Stimulated activated CD8-positive, alpha-beta memory T cell treated with anti-CD3 and anti-CD28 coated beads, Interleukin-4, amount 100 ng/mL, for 24 hours (primary cell): ENCODE data around the gene MBTPS1.

Experiments used
- DNase-seq: peaks from one replicate; pipeline ENCODE4 v3.0.0-alpha.2; 2020; ENCODE audit warnings: low read depth

MBTPS1 gene

DNA sequence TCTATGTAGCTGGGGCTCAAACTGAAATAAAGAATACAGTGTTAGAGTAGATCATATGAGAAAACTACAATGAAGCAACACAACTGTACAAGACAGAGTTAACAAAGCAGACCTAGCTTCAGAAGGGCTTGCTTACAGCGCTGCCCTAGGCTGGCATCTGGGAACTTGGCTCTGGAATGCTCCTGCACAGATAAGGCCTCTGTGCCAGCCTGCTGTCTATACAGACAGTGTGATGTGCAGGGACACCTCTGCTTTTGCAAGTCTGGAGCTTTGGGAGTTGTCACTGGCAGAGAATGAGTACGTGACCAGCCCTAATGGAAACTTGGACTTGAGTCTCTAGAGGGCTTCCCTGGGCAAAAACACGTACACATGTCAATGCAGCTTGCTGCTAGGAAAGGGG is 42.0 kb downstream of the MBTPS1 start:
- no peak for DNase-seq

DNA sequence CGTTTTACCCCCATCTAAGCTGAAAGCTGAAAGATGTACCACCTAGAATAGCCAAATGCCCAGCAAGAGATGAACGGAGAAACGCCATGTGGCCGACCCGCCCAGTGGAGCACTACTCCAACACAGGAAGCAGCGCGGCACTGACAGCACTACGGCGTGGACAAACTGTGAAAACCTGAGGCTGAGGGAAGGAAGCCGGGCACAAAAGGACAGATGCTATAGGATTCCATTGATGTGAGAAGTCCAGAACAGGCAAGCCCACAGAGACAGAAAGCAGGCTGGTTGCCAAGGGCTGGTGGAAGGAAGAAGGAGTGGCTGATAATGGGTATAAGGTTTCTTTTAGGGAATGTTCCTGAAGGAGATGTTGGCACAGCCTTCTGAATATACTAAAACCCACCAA is 44.7 kb downstream of the MBTPS1 start:
- DNase-seq: no peak

DNA sequence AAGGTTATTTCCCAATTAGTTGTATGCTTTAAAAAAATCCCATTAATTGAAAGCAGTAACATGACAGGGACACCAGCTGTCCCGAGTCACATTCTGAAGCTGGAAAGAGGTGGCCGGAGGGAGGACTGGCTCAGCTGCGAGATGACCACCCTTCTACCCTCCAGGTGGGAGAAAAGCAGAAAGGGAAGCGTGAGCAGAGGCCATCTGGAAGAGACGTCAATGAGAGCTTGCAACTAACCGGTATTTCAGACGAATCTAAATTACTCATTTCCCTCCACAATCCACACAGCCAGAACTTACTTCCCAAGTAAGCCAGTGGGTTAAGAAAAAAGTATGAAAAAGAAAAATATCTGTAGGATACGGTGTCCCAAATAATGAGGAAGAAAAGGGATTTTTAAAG is 45.6 kb downstream of the MBTPS1 start:
- no peak for DNase-seq

DNA sequence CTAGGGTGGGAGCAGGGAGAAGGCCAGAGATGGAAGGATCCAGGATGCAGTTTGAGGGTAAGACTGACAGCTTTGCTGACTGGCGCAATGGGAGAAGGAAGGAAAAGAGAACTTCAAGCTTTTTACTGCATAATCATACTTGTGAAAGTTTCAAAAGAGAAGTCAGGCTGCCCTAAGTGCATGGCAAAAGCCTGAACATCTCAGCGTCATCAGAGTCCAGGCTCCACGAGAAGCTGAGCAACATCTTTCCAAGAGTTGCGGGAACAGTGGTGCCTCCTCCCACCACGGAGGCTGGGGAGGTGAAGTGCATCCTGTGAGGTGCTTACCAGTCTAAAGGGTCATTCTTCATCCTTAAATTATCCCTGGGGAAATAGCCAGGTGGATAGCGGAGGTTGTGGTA is 47.2 kb downstream of the MBTPS1 start:
- DNase-seq: no peak

DNA sequence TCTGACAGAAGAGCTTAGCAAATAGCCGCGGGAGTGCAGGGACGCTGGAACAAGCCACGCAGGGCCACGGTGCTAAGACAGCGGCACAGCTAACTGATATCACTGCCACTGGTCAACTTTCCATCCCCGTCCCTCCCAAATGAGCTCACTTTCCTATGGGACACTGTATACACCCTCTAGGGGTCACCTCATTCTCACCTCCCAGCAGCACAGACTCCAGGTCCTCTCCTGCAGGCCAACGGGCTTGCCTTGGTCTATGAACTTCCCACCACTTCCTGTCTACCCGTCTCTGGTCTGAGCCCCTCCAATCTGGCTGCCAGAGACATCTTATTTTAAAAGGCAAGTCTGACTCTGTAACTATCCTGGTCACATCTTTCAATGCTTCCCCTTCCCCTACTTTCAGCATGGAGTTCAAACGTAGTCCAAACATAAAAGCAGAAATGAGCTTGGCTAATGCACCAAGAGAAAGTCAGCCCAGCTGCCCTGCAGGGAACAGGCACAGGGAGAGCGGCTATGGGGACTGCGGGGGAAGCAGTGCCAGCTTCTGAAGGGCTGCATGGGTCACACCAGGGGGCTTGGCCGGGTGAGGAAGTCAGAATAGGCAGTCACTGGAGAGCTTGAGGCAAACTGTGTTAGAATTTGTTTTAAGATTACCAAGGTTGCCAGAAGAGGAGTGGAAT is 47.8 kb downstream of the MBTPS1 start:
- no peak for DNase-seq

DNA sequence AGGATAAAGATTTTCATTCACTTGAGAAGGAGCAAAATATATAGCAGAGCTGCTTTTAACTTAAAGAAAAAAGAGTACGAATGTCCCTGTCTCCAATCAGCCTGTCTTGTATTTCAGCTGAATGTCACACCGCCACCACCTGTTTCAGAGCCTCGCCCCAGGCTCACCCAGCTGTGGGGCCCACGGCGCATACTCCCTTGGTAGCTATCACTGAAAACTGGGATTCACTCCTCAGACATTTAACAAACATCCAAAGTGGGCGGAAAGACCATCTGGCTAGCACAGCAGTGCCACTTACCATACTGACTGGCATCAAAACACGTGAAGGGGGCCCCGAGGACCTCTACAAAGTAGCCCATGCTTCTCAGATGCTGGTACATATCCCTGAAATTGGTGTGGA is 48.7 kb downstream of the MBTPS1 start:
- no peak for DNase-seq

DNA sequence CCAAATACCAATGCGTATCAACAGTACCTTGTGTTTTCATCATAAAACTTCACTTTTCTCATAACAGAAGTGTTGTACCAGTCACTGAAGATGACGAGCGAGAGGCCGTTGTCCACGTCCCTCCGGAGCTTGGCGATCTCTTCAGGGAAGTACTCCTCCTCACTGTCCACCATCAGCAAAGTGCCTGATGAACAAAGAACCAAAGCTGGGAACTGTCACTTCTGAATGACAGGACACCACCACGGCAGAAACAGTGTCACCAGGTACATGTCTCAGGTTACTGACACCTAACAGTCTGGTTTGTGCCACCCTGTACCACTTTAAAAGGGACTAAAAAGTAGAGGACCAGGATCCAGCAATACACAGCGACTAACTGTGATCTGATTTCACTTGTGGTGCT is 49.1 kb downstream of the MBTPS1 start:
- no peak for DNase-seq

DNA sequence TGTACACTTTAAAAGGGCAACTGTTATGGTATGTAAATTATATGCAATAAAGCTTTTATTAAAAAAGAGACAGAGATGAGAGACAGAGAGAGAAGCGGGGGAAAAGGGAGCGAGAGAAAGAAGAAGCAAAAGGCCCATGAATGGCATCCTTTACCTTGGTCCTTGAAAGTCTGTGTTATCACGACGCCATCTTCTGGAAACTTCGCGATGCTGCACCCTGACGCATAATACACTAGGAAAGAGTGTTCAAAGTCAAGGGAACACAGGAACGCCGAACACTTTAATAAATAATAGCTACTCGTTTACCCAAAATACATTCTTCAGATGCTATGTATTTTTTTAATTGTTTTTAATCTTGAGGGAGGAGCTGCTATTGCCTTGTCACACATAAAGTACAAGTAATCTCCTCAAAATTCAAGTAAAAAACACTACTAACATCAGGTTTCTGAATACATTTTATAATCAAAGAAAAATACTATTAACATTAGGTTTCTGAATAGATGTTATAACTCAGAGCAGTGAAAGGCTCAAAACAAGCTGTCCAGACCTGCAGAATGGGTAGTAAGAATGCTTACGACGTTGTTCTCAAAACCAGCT is 51.1 kb downstream of the MBTPS1 start:
- DNase-seq: no peak

DNA sequence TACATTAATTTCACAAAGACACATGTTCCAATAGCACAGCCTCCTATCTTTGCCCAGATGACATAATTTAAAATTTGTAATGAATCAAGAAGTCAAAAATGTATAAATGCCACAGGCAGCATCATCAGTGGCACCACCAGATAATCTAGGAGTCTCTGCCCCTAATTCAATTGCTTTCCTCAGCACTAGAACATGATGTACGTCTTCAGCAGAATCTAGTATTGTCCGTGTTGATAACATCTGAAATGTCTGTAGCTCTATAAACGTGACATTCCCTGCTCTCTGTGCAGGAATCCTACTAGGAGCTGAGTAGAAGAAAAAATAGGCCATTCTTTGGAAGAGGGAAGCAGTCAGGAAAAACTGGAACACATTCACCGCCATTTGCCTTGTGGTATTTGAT is 52.8 kb downstream of the MBTPS1 start:
- no peak for DNase-seq

DNA sequence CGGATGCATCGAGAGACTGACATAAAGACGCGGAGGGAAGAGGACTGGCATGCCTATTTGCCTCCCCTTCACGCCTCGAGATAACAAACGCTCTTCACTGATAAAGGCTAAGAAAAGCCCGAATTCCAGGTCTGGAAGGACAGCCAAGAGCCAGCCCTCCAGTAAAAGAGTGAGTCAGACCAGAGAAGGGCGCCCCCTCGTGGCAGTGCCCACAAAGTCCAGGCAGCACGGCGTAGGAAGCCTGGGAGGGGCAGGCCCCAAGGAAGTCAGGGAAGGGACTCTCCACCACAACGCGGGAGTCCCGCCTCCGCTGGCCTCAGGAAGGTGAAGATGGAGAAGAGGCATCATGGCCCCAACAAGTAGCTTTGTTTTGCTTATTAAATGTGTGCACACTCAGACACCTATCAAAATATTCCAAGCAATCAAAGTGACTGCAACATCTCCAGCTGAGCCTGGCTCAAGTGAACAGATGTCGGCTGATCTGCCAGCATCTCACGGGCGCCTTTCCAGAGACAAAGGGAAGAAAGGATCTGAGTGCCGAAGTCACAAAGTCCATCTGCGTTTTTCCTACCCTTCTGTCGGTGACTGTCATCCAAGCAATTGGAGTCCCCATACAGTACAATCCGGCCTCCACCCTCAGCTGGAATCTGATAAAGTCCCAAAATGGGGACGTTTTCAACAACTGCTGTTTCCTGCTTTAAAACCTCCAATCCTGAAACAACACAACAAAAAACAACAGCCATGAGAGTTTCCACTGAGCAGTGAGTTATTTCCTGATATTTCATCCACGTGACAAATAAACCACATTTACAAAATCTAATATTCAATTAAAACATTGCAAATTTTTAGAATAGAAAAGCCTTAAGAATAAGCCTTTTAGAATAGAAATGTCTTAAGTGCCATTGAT is 53.8 kb downstream of the MBTPS1 start:
- peak; percentile 47 for DNase-seq

DNA sequence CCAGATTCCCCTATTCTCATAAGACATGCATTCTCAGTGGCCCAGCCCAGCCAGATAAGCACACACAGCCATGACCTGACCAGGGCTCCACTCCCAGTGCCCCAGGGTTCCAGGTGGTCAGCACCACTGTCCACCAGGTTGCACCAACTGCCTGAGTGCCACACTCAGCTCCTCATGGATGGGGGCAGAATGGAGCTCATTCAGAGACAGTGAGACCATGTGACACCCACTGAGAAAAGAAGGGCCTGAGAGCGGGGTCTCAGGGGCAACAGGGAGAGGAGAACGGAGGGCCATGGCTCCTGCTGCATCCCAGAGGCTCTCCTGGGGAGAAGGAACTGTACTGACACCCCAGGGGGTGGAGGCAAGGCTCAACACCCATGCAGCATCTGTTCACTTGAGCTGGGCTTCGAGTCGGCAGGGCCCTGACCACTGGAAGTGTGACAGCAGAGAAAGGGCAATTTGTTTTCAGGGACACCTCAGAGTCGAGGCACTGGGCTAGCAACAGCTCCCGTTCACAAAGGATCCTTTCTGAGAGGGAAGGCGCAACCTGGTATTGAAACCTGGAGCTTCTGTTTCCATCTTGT is 55.4 kb downstream of the MBTPS1 start:
- no peak for DNase-seq

DNA sequence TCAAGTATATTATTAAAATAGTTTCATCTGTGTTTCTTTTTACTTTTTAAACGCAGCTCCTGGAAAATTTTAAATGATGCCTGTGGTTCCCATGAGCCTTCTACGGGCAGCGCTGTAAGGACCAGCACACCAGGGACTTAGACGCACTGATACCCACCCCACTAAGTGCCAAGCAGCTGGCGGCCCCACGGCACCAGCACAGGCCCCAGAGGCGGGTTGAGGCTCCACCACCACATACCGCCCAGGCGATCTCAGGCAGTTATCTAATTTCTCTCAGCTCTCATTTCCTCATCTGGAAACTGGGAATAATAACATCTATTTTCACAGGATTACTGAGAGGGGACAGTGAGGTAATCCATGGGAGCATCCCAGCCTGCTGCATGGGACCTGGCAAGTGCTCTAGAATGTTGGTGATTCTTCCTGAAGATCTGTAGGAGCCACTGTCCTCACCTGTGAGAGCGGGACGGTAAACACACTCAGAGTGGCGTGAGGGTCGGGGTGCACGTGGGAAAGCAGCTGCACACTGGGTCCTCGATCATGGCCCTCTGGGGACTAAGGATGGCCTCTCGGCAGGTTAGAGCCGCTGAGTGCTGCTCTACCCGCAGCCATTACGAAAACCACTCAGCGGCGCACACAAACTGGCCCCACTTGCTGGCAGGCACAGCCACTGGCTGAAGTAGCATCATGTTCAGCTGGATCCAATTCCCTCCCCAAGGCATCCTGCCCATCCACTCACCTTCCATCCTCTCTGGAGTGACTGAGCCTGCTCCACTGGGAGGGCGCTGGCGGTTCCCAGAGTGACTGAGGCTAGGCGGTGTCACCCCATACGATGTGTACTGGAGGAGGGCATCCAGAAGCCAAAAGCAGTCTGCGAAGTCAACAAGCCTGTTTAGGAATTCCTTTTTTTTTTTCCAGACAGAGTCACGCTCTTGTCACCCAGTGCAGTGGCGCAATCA is 56.5 kb downstream of the MBTPS1 start:
- DNase-seq: no peak

DNA sequence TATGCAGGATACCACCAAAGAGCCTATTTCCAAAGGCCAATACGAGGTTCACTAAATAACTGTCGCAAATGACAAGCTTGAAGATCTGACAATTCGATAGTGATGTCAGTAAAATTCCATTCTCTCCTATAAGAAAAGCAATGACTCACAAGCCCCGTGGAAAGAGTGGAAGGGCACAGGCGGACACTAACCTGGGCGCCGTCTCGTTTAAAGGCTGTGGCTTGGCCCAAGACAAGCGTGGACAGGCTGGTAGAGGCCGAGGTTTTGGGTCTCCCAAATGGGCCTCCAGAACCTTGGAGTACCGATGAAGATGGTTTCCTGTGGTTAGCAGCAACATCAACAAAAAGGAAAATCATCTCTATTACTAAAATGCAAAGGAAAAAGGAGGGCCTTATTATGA is 57.6 kb downstream of the MBTPS1 start:
- DNase-seq: no peak

DNA sequence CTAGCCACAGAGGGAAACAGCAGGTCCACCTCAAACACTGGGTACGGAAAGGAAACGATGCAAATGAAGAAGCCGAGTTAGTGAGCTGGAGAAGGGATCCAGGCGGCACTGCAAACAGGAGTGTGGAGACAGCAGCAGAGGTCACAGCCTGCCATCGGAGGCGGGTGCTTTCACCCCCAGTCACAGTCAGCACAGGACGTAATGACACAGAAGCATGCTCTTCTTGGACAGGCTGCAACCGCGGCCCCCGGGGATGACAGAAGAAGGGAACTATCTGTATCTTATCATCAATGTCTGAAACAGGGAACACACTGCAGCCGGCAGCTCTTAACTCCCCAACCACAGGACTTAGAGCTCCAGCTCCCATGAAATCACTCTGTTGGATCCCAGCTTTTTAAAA is 58.1 kb downstream of the MBTPS1 start:
- no peak for DNase-seq

DNA sequence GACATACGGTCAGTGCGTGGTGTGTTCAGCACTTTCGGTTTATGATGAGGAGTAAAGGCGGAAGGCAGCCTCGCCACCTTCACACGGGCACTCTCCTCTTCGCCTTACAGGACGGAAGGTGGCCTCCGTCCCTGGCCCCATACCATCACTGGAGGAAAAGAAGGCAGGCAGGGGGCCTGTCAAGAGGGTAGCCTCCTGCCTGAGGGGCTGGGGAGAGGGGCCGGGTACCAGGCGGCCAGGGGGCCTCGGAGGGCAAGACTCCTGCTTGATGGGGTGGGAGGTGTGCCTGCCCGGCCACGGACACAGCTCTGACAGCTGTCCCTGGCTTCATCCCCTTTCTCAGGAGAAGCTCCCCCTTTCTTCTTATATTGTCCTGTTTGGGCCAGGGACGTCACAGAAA is 58.5 kb downstream of the MBTPS1 start:
- DNase-seq: no peak

DNA sequence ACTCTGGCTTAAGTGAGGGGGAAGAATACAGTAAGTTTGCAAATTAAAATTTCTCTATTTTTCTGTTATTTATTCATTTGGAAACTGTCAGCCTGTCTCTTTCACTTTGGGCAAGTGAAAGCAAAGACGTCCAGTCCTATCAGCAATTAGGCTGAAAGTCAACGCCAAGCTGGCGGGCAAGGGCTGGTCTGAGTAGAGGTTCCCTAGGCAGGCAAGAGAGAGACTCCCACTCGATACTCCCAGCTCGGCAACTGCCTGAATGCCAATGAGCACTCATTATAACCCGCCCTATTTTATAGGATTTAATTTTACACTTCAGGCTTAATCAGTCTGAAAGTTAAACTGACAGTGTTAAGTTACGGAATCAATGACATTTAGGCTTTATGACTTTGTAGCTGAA is 59.8 kb downstream of the MBTPS1 start:
- DNase-seq: no peak

DNA sequence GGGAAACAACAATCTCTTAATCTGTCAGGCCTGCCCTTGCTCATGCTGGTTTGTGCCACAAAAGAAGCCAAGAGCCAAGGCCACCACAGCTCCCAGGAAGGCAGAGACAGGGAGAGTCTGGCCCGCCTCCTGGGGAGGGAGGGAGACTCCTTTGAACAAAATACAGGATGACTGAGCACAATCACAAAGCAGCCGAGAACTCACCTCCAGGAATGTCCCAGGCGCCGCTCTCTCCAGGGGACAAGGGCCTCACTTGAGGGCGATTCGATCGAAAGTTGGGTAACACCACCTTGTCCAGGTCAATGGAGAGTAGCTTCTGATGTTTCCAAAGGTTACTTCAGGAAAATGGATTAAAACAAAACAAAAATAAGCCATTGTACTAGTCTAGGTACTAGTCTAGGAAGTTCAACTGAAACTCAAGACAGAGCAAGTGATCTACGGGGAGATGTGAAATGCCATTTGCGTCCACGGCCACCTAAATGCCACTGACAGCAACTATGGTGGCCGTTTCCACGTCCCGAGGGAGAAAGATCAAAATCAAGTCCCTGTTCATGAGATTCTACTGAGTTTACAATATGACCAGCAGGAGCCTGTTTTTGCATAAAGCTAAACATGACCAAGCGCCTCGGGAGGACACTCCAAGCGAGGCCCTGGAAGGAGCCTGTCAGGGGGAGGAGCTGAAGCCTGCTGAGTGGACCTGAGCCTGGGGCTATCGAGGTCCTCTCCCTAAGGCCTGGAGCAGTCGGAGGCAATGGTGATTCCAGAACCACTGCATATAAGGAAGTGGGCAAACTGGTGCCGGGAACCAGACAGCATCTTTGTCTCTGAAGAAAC is 60.7 kb downstream of the MBTPS1 start:
- DNase-seq: no peak

DNA sequence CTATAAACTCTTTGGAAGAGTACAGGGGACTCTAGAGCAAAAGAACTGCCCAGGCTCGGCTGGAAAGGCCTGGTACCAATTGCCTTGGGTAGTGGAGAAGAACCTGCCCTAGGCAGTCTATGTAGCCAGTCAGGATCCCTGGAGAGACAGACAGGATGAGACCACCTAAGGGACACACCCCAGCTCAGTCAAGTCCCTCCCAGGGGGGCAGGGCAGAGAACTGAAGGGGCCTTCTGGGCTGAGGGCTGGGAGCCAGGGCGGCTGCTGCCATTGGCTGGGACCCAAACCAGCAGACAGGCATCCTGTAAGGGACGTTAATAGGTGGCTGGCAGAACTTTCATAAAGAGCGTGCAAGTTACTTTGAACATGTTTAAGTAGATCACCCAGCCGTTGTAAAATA is 61.4 kb downstream of the MBTPS1 start:
- no peak for DNase-seq

DNA sequence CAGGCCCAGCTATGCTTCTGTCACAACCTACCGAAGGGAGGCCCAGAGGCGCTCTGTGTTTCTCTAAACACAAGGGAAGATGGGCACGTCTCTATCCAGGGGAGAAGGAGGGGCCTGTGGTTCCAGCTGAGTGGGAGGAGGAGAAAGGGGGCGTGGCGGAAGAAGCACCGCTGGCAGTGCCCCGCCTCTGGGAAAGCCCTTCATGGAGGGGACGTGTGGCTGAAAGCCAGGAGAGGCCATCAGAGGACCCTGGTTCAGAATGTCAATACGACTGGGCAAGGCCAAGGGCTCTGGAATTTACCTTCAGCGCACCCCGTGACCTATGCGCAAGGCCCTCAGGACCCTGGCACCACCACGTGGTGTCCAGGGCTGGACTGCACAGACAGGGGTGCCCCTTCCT is 61.8 kb downstream of the MBTPS1 start:
- DNase-seq: no peak

DNA sequence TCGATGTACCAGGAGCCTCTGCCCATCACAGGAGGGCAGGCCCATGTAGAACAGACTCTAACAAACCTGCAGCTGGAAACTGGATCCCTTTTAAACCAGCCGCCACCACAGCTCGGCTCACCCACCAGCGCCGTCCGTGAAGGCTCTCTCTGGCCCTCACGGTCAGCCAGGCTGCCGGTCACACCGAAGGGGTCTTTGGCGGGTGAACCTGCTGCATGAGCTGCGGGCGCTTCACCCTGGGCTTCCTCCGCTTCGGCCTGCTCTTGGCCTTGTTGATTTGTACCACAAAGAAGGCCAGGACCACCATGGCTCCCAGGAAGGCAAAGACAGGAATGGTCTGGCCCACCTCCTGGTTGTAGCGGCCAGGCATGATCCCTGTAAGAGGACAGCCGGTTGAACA is 62.5 kb downstream of the MBTPS1 start:
- DNase-seq: no peak

DNA sequence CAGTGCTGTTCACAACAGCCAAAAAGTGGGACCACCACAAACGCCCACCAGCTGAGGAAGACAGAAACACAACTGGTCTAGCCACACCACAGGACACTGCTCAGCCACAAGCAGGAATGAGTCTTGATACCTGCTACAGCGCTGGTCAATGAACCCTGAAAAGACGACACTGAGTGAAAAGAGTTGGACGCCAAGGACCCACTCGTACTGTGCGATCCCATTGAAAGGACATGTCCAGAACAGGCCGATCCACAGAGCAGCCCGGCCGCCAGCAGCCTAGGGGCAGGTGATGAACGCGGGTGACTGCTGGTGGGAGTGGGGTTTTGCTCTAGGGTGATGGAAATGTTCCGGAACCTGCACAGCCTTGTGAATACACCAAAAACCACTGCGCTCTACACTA is 63.5 kb downstream of the MBTPS1 start:
- no peak for DNase-seq
